Measurements from ENCODE around the gene PEDS1.
"Not testable (repeated sequence)": the region's sequence is repeated elsewhere in the genome, so short reads cannot be mapped to it uniquely, and the experiment has no call there.

PEDS1 gene

DNA sequence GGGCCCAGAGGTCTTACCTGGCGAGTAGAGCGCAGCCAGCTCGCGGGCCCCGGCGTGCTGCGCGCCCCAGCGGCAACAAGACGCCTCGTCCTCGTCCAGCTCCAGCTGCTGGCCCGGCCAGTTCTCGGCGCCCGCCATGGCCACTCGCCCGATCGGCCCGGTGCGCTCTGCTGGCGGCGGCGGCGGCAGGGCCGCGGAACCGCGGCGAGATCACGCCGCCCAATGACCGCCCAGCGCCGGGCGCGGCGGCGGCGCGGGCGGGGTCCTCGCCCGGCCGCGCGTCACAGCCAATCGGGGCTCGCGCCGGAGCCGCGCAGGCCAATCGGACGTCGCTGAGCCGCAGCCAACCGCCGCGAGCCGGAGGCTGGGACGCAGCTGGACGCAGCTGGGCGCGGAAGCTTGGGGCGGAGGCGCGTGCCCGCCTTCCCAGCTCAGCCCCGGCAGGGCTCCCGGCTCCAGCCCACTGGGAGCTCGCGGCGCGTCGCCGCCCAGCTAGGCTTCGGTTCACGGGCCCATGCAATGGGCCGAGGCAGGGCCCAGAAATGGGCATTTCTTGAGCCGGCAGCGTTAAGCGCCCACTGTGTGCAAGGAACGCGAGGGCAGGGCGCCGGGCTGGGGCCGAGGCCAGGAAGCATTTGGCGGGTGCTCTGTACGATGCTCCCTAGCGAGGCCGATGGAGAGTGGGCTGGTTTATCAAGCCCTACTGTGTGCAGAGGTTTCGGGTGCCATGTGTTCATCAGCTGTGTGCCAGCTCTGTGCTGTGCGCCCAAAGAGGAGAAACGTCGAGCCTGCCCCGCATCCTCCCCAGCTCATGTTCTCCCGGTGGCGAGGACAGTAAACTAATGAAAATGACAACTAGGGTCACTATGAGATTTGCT lies at the start of gene PEDS1:
PEDS1 (minus strand) TSS at position 224 of the 878 bp plus-strand sequence; CDS start at position 138, 86 bp downstream.
- DNase-seq: peak; percentile 76

DNA sequence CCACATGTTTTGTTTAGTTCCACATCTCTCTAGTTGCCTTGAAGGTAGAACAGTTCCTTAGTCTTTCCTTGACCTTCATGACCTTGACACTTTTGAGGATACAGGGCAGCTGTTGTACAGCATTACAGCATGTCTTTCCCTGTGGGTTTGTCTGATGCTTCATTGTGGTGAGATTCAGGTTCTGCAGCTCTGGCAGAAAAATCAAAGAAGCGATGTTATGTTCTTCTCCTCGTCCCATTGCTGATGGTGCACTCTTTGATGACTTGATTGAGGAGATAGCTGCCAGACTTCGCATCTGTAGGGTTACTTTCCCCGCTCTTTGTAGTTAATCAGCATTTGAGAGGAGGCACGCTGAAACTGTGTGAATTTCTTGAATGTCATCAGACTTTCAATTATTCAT lies 49.2 kb upstream of the PEDS1 start:
- DNase-seq: no peak

DNA sequence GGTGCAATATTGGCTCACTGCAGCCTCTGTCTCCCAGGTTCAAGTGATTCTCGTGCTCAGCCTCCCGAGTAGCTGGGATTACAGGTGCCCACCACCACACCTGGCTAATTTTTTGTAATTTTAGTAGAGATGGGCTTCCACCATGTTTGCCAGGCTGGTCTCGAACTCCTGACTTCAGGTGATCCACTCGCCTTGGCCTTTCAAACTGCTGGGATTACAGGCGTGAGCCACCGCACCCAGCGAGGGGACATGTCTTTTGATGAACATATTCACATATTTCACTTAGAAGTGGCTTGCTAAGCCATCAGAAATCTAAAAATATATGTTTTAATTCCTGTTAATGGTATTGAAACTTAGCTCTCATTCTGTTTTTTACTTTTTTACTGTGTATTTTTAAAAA lies 48.2 kb upstream of the PEDS1 start:
- DNase-seq: not testable (repeated sequence)

DNA sequence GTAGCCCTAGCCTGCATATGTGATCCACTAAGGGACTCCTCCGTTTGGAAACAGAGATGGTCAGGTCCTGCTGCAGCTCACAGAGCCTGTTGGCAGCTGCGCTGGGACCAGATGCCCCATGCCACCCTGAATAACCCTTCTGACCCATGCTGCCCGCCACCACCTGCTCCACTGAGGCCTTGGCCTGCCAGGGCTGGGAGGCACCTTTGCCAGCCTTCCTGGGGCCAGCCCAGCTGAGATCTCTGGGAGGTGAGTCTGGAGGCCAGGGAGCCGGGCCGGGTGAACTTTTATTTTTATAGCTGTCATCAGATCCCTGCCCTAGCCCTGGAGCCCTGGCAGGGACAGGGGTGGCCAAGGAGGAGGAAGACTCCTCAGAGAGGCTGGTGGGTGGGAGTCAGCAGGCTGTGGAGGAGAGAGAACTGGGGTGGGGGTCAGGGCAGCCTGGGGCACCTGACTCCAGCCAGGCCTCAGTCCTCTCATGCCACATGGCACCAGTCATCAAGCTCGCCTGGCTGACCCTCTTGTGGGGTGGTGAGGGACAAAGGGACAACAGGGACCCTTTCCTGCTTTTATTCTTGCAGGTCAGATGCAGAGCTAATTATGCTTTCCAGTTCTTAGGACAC lies 47.1 kb upstream of the PEDS1 start:
- no peak for DNase-seq

DNA sequence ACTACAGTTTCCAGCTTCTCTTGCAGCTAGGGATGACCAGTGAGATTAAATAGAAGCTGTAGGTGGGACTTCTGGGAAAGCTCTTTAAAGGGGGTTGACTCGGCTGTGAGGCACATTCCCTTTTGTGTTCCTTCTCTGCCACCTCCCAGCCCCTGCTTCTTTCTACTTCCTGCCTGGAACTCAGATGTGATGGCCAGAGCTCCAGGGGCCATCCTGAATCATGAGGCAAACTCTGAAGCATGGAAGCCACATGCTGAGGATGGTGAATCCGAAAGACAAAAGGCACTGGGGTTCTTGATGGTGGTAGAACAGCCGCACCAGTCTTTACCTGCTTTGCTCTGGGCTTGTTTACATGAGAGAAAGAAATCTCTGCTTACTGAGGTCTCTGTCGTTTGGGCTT lies 46.2 kb upstream of the PEDS1 start:
- no peak for DNase-seq

DNA sequence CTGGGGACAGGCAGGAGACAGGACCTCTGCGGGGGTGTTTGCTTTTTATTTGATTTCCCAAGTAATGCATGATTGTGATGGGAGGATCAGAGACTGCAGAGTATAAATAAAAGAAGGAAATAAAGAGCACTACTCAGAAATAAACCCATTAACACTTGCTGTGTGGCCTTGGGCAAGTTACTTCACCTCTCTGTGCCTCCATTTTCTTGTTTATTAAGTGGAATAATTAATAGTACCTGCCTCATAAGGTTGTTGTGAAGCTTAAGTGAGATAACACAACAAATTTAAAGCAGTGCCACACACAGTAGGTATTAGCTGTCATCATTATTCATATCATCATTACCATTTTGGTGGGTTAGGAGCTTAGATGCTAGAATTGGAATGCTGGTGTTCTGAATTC lies 45.2 kb upstream of the PEDS1 start:
- no peak for DNase-seq

DNA sequence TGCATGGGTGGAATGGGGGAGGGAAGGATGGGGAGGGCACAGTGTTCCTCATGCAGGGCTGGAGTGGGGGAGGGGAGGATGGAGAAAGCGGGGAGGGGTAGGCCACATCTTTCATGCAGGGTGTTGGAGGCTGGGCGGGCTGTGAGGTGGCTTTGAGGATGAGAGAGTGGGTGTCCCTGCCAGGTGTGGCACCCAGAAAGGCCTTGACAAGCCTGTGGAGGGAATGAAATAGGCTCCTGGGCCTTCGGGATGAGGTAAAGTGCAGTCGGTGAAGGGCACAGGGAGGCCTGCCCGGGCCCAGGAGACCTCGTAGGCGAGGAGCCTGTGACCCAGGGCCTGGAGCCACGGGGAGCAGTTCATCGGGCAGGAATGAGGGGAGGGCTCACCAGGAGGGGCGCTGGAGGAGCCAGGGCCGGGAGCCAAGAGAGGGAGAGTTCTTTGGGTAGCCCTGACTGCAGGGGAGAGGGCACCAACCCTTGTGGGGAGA lies 44.7 kb upstream of the PEDS1 start:
- no peak for DNase-seq

DNA sequence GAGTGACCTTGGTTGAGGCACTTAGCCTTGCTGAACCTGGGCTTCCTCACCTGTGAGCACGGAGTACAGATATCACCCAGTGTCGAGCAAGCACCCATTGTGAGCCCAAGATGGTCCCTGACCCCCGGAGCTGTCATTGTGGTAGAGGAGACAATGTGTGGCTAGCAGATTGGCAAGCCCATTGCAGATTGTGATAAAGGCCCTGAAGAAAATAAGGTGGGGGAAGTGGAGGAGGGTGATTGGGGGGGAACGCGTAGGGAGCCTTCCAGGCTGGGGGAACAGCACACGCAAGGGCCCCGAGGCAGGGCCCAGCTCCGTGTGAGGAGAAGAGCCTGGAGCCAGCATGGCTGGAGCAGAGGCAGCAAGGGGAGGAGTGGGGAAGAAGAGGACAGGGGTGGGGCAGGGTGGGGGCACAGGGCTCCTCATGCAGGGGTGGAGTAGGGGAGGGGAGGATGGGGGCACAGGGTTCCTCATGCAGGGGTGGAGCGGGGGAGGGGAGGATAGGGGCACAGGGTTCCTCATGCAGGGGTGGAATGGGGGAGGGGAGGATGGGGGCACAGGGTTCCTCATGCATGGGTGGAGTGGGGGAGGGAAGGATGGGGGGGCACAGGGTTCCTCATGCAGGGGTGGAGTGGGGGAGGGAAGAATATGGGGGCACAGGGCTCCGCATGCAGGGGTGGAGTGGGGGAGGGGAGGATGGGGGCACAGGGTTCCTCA lies 44.1 kb upstream of the PEDS1 start:
- DNase-seq: no peak

DNA sequence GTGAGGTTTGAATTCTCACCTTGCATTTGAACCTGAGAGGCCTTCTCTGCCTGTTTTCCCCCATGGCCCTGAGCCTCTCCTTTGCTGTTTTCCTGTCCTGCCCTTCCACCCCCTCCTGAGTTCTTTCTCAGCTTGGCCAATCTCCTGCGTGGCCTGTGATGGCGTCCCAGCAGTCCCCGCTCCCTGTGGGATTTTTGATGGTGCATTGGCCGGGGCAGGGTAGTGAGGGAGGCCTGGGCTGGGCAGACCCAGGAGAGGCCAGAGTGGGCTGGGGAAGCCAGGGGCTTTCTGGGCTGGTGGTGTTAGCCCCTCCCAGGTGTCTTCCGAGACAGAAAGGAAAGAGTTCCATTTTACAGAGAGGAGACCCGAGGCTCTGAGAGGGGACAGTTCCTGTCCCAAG lies 43.4 kb upstream of the PEDS1 start:
- DNase-seq: no peak

DNA sequence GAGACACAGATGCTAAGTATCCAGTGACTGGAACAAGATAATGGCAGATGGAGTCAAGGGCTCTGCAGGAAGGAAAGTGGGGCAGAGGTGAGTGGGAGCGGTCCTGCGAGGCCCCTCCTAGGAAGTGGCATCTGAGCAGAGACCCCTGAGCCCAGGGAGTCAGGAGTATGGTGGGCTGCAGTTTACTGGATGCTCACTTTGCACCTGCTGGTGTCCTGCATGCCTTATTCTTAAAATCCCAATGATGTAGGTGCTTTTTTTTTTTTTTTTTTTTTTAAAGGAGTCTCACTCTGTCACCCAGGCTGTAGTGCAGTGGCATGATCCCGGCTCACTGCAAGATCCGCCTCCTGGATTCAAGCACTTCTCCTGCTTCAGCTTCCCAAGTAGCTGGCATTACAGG lies 42.7 kb upstream of the PEDS1 start:
- no peak for DNase-seq

DNA sequence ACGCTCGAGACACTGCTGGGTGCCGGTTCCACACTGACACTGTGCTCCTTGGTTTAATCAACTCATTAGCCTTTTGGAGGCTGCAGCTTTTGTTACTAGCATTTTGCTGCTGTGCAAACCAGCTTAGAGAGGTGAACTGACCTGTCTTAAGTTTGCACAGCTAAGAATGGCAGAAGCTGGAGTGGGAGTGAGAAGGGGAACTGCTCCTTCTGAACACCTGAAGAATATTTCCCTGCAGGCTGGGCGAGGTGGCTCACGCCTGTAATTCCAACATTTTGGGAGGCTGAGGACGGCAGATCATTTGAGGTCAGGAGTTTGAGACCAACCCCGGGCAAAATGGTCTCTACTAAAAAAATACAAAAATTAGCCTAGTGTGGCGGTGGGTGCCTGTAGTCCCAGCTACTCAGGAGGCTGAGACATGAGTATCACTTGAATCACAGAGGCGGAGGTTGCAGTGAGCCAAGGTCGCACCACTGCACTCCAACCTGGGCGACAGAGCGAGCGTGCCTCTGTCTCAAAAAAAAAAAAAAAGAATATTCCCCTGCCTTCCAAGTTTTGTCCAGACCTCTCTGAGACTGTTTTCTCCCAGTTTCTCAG lies 42.1 kb upstream of the PEDS1 start:
- DNase-seq: no peak

DNA sequence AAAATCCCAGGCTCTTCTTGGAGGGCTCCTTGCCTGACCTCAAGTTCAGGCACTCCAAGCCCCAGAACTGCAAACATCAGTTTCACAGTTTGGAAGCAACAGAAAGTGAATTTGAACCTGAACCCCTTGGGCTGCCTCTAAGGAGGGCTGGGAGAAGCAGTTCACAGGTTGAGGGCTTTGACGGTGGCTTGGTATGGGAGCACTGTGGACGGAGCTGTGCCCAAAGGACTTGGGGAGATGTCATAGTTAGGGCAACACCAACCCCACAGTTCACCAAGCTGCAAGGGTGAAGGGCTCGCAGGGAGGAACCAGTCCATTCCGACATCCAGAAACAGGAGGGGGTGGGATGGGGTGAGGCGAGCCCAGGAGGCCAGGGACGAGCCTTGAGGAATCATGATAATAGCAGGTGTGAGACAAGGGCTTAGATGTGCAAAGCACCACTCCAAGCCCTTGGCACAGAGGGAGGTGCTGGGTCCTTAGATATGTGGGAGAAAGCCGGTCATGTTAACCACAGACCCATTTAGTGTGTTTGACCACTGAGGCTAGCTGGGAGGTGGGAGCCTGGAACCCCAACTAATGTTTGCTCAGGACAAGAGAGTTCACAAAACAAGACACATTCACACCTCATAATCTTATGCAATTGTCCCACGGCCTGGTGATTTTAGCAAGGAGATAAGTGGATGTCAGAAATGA lies 41.5 kb upstream of the PEDS1 start:
- DNase-seq: no peak

DNA sequence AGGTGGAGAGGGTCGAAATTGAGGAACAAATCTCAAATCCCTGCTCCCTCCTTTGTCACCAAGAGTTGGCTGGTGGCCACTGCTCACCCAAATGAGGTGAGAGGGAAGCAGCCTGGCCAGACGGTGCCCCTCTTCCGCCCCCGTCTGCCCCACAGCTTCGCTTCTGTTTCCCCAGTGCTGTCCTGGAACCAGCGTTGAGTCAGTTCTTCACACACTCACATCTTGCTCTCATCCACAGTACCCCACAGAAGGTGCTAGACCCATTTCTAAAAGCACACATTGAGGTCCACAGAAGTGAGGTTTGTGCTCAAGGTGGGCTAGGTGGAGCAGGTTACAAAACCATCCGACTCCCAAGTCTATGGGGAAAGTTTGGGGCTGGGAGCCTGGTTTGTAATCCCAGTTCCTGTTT lies 40.9 kb upstream of the PEDS1 start:
- DNase-seq: no peak

DNA sequence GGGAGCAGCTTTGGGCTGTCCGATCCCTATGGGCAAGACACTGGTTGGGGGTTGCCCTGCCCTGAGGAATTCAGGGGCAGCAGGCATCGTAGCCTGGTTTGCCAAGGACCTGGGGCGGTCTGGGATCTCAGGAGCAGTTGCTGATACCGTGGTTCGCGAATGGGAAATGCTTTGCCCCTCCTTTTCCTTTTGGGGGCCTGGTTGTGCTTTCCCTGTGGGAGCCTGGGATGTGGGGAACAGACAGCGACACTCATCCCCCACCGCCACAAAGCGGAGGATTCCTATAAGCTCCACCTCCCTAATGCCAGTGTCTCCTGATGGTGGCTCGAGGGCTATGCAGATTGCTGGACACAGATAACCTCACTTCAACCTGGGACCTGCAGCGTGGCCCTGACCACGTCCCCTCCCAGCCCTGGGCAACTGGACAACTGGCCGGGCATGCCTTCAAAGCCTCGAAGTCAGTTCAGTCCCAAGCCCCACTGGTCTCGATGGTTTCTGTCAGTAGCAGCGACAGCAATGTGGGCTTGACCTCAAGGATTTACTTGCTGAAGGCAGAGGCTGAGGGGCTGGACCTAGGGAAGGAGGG lies 40.4 kb upstream of the PEDS1 start:
- no peak for DNase-seq

DNA sequence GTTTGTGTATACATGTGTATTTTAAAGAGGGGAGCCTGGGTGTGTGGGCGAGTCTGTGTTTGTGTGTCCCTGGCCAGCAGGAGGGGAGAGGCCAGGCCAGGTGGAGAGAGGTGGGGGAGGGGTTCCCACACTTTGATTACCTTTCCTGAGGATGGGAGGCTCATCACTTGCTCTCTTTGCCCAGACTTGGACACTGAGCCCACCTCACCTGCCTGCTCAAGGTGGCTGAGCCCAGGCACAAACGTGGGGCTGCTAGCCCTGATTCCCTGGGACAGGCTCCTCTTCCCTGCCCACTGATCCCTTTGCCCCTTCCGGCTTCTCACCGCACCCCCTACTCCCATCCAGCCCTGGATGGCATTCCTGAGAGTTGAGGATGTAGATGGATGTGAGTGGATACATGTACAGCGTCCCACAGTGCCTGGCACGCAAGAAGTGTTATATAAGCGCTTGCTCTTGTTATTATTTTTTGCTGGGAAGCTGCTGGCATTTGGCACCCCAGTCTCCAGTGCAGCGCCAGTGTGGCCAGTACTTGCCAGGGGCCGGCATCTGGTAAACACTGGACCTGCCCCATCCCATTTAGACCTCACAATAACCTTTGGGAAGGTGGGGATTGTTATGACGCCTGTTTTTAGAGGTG lies 39.8 kb upstream of the PEDS1 start:
- DNase-seq: no peak

DNA sequence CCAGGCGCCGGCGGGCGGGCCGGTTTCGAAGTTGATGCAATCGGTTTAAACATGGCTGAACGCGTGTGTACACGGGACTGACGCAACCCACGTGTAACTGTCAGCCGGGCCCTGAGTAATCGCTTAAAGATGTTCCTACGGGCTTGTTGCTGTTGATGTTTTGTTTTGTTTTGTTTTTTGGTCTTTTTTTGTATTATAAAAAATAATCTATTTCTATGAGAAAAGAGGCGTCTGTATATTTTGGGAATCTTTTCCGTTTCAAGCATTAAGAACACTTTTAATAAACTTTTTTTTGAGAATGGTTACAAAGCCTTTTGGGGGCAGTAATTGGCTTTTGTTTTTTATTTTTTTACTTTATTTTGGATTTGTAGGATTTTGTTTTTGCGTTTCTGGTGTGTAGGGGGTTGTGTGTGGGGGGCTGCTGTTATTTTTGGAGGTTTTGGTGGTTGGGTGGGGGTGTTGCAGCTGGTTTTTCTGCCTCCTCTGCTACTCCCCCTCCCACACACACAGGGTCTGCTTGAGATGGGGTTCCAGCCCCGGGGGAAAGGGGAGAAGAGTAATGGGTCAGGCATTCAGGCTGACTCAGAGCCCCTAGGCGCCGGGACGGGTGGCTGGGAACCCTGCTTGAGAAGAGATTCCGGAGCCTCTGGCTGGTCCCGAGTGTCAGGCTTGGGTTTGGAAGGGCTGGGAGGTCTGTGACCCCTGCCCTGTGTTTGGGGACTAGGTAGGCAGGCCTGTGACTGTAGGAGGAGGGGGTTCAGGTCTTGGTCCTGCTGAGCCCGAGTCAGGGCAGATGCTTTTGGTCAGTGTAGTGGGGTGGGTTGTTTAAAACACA lies 39.1 kb upstream of the PEDS1 start:
- DNase-seq: peak; percentile 76

DNA sequence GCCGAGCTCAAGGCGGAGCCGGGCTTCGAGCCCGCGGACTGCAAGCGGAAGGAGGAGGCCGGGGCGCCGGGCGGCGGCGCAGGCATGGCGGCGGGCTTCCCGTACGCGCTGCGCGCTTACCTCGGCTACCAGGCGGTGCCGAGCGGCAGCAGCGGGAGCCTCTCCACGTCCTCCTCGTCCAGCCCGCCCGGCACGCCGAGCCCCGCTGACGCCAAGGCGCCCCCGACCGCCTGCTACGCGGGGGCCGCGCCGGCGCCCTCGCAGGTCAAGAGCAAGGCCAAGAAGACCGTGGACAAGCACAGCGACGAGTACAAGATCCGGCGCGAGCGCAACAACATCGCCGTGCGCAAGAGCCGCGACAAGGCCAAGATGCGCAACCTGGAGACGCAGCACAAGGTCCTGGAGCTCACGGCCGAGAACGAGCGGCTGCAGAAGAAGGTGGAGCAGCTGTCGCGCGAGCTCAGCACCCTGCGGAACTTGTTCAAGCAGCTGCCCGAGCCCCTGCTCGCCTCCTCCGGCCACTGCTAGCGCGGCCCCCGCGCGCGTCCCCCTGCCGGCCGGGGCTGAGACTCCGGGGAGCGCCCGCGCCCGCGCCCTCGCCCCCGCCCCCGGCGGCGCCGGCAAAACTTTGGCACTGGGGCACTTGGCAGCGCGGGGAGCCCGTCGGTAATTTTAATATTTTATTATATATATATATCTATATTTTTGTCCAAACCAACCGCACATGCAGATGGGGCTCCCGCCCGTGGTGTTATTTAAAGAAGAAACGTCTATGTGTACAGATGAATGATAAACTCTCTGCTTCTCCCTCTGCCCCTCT lies 38.2 kb upstream of the PEDS1 start:
- DNase-seq: peak; percentile 48

DNA sequence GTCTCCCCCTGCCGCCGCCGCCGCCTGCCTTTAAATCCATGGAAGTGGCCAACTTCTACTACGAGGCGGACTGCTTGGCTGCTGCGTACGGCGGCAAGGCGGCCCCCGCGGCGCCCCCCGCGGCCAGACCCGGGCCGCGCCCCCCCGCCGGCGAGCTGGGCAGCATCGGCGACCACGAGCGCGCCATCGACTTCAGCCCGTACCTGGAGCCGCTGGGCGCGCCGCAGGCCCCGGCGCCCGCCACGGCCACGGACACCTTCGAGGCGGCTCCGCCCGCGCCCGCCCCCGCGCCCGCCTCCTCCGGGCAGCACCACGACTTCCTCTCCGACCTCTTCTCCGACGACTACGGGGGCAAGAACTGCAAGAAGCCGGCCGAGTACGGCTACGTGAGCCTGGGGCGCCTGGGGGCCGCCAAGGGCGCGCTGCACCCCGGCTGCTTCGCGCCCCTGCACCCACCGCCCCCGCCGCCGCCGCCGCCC lies 37.6 kb upstream of the PEDS1 start:
- DNase-seq: peak; percentile 43

DNA sequence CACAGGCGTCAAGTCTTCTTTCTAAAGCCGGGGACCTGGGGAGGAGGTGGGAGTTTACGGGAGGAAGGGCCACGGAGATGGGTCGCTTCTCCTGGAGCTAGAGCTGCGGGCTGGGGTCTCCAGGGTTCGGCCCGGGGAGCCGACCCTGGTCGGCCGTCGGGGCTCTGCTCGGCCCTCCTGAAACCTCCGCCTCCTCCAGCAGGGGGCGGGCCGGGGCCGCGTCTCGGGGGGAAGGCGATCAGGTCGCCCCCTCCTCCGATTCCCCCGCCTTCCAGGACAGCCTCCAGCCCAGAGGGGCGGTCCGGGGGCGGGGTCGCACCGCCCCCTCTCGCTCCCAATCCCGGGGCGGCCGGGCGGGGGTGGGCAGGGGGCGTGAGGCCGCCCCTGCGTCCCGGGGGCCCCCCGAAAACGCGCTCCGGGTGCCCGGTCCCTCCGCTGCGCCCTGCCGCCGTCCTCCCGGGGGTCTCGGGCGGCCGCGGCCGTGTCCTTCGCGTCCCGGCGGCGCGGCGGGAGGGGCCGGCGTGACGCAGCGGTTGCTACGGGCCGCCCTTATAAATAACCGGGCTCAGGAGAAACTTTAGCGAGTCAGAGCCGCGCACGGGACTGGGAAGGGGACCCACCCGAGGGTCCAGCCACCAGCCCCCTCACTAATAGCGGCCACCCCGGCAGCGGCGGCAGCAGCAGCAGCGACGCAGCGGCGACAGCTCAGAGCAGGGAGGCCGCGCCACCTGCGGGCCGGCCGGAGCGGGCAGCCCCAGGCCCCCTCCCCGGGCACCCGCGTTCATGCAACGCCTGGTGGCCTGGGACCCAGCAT lies 36.9 kb upstream of the PEDS1 start, which contains the start of gene CEBPB:
CEBPB (plus strand) TSS at position 580 of the 814 bp plus-strand sequence; CDS start at position 784, 204 bp downstream.
- peak; percentile 81 for DNase-seq

Data from activated CD4-positive, alpha-beta T cell treated with anti-CD3 and anti-CD28 coated beads, Interleukin-2, amount 50 U/mL, for 1 hour (primary cell).